ENCODE measurements around the gene AMMECR1. TPM values are rescaled to one million over a fixed set of nuclear protein-coding genes. Genes with fewer than 3 reads are reported as not detected.

AMMECR1 gene
- total RNA-seq, 2 experiments from 2014 or later = 7.6 to 8.4 TPM

Other genes with a start within 250 kb of the AMMECR1 start
- gene RTL9, start 40.8 kb upstream of the AMMECR1 start, total RNA-seq = not detected